ENCODE results near the gene RABAC1.

Gene RABAC1

DNA sequence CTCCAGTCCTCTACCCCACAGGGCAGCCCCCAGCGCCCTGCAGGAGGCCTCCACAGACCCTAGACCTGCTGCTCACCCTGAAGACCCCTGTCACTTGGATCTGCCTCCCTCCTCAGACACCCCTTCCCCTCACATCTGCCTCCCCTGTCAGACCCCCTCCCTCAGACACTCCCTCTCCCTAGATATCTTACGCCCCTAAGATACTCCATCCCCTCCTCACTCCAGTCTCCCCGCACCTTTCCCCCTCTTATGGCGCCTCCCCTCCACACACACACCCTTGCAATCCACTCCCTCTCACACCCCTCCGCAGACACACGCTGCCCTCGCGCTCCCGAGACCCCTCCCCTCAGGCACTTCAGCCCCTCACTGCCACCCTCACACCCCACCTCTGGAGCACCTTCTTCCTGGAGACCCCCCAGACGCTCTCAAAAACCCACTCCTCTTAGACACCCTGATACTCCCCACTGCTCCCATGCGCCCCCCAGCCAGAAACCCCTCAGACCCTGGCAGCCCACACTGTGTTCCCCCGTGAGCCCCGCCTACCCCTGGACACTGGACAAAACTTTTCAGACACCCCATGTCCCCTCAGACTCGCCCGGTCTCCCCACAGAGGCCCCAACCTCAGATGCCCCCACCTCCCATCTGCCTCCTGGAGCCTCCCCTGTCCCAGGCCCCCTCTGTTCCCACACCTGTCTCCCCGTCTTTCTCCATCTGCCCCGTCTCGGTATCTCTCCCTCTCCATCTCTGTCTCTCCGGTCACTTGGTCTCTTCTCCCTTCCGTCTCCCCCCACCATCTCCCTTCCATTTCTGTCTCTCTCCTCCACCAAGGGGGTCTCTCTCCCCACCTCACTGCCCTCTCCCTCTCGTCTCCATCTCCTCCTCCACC, 45.3 kb downstream of the RABAC1 start:
- DNase-seq: no peak

DNA sequence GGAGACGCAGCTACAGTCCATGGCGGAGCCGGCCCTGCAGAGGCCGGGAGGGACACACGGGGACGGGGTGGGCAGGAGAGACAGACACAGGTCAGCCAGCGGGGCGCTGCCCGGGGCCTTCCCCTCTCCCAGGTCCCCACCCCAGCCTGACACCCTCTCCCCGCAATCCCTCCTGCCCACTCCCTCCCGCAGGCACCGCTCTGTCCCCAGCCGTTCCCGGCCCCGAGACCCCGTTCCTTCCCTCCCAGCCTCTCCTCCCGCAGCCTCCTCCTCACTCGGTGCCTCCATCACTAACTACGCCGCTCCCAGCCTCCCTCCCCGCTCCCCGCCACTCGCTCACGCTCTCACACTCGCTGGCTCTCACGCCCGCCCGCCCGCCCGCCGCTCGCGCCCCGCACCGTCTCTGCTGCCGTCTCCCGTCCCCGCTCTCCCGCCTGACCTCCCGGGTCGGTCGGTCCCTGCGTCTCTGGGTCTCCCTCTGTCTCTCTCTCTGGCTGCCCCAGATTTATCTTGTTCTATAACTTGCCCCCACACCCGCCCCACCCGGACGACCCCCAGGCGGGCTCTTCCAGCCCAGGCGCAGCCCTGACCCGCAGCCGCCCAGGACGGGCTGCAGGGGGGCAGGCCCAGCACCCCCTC, 46.1 kb downstream of the RABAC1 start:
- DNase-seq: no peak

- no peak for DNase-seq
Measured at GRCh38 chr19:41911889-41912731, 47.0 kb downstream of the RABAC1 start.

DNA sequence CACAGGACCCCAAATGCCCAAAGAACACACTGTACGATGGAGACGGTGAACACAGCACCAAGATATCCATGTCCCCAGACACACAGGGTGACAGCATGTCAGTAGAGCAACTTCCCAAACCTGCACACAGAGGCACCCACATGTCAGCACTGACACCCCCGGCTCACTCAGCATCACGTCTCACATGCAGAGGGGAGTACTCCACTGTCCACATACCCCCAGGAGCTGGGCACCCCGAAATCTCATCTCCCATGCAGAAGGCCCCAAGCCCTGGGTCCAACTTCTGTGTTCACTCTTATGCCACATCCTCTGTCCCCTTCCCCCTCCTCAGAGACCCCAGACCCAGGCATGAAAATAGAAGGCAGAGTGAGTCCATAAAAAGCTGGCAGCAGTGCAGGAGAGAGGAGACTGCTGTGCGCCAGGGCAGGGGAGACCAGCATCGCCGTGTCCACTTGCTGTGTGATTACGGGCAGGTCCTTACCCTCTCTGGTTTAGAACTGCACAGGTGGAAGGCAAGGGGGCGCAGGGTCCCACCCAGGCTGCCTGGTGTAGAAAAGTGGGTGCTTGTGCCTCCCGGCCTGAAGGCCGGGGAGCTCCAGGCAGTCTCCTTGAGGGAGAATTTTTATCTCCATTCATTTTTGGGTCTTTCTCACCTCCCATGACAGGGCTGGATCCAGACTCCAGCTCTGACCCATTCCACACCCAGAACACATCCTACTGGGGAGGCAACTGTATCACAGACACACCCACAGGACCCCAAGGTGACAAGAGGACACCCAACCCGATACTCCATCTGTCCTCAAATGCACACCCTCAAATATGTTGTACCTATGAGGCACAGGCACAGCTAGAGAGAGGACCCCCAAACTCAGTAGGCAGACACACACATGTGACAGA, 47.9 kb downstream of the RABAC1 start:
- DNase-seq: no peak

DNA sequence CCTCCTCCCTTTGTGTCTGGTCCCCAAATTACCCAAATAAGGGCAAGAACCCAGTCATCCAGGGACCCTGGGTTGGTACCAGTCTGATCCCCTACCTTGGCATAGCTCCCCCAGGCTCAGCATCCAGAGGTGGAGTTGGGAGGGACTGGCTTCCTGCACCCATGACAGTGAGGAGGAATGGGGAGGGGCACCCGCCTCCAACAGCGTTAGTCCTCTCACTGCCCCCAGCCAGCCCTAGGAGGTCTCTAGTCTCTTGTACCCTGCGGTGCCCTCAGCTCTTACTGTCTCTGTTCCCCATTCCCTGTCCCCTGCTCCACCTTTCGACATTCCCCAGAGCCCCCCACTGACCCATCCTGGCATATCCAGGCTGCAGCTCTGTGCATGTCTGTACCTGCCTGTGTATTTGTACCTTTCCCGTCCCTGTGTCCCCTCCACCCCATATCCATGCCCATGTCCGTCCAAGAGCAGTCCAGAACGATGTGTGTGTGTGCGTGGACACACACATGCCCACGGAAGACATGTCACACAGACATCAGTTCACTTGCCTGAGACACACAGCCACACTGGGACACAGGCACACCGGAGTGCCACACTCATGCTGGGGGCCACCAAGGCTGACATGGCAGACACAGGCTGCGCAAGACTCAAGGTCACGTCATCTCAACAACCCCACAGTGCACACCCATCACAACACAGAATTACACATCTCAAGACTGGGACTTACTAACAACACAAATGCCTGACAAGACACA, 48.7 kb downstream of the RABAC1 start:
- no peak for DNase-seq

DNA sequence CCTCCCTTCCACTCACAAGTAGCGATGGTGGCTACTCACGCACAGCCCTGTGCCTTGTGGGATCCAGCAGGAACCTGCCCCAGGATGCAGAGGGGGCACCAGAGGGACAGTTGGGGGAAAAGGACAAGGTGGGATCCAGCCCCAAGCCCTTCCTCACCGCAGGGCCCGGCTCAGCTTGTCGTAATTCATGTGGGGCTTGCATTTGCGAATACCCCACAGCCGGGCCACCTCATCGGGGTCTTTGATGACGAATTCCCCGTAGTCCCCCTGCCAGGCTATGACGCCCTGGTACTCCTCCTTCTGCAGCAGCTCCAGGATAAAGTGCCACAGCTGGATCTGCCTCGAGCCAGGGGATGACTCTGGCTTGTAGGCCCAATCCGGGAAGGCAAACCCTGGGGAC, 49.4 kb downstream of the RABAC1 start:
- no peak for DNase-seq

- DNase-seq: no peak
Measured at GRCh38 chr19:41908724-41909464, 50.2 kb downstream of the RABAC1 start.

DNA sequence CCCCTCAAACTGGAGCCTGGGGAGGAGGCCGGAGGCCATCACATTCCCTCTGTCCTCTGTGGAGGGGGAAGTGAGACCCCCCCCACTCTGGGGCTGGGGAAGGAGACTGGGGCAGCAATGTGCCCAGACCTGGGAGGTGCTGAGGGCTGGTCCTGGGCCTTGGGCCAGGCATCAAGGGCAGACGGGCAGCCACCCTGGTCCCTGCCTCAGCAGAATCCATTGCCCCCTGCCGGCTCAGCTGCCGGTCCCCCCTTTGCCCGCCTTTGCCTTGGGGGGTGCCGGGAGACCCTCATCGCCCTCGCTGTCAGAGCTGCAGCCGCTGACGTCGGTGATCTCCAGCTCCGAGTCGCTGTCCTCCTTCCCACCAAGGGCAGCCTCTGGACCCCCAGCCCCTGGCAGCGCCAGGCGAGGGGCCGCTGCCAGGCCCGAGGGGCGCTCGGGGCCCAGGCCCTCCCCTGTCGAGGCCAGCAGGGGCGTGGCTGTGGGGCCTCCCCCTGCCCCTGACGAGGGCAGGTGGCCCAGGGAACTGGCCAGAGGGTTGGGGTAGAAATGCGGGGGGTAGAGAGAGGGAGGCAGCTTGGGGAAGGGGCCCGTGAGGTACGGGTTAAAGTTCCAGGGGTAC, 51.0 kb downstream of the RABAC1 start:
- DNase-seq: no peak

DNA sequence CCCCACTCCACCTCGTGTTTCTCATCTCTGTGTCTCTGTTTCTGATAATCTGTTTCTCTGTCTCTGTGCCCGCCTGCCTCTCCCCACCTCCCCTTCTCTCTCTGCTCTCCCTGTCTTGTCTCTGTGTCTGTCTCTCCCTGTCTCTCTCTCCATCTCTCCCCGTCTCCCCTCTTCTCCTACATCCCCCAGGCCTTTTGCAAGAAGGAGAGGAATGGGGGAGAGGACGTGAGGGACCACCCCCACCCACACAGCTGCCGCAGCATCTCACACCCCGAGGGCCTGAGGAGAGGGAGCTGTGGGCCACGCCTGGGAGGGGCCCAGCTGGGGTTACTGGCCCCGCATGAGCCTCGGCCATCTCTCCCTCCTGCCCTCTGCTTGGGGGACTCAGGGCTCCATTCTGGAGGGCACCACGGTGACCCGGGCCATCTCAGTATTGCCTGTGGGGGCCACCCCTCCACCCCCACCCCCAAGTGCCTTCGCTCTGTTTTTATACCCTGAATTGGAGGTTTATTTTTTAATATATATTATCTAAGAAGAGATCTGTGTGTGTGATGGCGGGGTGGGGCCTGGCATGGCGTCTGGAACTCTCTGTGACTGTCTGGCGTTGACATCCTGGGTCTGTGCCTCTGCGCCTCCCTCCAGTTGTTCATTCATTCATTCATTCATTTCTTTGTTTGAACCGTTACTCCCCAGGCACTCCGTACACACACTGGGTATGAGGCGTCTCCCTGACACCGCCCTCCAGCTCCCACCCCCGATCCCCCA, 52.0 kb downstream of the RABAC1 start:
- DNase-seq: no peak
